Breast epithelium (tissue), 4 donors: ENCODE measurements around the gene SERP2. TPM values are rescaled to one million over a fixed set of nuclear protein-coding genes. Genes with fewer than 3 reads are reported as not detected.

Experiments used
- DNase-seq, 2 donors: peaks; one replicate each; pipeline ENCODE4 v3.0.0-alpha.2; 2019; ENCODE audit warnings: low spot score in 2 of 2
- H3K27ac ChIP-seq, 2 donors: fragments of 200-600 bp; sonication (generic) in 1 of 2; one replicate each; pipeline ENCODE4 v1.5.1; 2016 to 2019; ENCODE audit warnings: mild to moderate bottlenecking in 1 of 2
- H3K27me3 ChIP-seq, 2 donors: fragments of 200-600 bp; sonication (generic) in 1 of 2; one replicate each; pipeline versions ENCODE4 v1.5.1 to v1.6.0; 2017 to 2019; ENCODE audit warnings: control low read depth in 1 of 2, mild to moderate bottlenecking in 1 of 2
- H3K36me3 ChIP-seq: fragments of 200-600 bp; one replicate; pipeline ENCODE4 v1.5.1; 2019
- H3K4me1 ChIP-seq, 2 donors: fragments of 200-600 bp; sonication (generic); one replicate each; pipeline ENCODE4 v1.5.1; 2016 to 2019; ENCODE audit warnings: control low read depth in 1 of 2
- H3K4me3 ChIP-seq, 3 donors: fragments of 200-600 bp; sonication (generic); 1 replicate in 2 of 3; 2 replicates in 1 of 3; pipeline ENCODE4 v1.5.1; 2016 to 2019; ENCODE audit warnings: mild to moderate bottlenecking in 3 of 3, moderate library complexity in 2 of 3
- H3K9me3 ChIP-seq, 2 donors: fragments of 200-600 bp; sonication (generic) in 1 of 2; one replicate each; pipeline ENCODE4 v1.5.1; 2016 to 2019; ENCODE audit warnings: control low read depth in 1 of 2
- CTCF ChIP-seq, 3 donors: fragments of 450-650 bp; IDR thresholded peaks; one replicate each; pipeline ENCODE4 v1.5.1; 2016 to 2017; ENCODE audit warnings: antibody characterized with exemption in 3 of 3, mild to moderate bottlenecking in 3 of 3, moderate library complexity in 3 of 3
- POLR2A ChIP-seq: fragments of 450-650 bp; IDR thresholded peaks from one replicate; pipeline ENCODE4 v1.6.1; 2016; ENCODE audit warnings: antibody characterized with exemption, mild to moderate bottlenecking, moderate library complexity
- POLR2AphosphoS5 ChIP-seq, 3 donors: sonication (generic); formaldehyde crosslinking; IDR thresholded peaks; one replicate each; pipeline ENCODE4 v1.6.1; 2017; ENCODE audit warnings: antibody characterized with exemption in 3 of 3
- intact Hi-C: fragments of 100-400 bp; cut with DNase I; formaldehyde crosslinking; loops from one replicate; pipeline ENCODE4 v1.15.1; 2023; ENCODE audit warnings: low total_unique reads
- total RNA-seq, 3 donors: library from RNA; depleted of rRNA; stranded (reverse); fragments of >200 nt; gene quantifications; one replicate each; pipeline ENCODE4 v1.1.0, GENCODE V29; 2016

SERP2 gene
- total RNA-seq, 3 donors from 2014 or later = 2.6 to 6.9 (median 6.4) TPM

GRCh38 chr13:44340508-44340907 lies 33.1 kb upstream of the SERP2 start:
- intact Hi-C loops = no loop called here
- no peak for DNase-seq
- Histone ChIP-seq H3K4me1 (no peaks in the 10 kb centered on the region), H3K9me3 (no peaks in the 10 kb centered on the region), H3K27me3 (no peaks in the 10 kb centered on the region), H3K27ac (no peak overlapping the region), H3K36me3 (no peaks in the 10 kb centered on the region), H3K4me3 (no peak overlapping the region)
- TF ChIP-seq CTCF (IDR thresholded peaks at IDR 0.05) (no peak), POLR2A (no peak), POLR2AphosphoS5 (IDR thresholded peaks at IDR 0.05) (no peak)

GRCh38 chr13:44342741-44343140 lies 30.9 kb upstream of the SERP2 start:
- Histone ChIP-seq H3K27me3 (no peaks in the 10 kb centered on the region), H3K9me3 (no peaks in the 10 kb centered on the region), H3K4me1 (no peaks in the 10 kb centered on the region), H3K36me3 (no peaks in the 10 kb centered on the region), H3K27ac (no peak overlapping the region), H3K4me3 (no peak overlapping the region)
- no peak for DNase-seq
- no peak for TF ChIP-seq CTCF (IDR thresholded peaks at IDR 0.05)
- no peak for TF ChIP-seq POLR2A
- TF ChIP-seq POLR2AphosphoS5 (IDR thresholded peaks at IDR 0.05) = no peak
- intact Hi-C loops = no loop called here

GRCh38 chr13:44346534-44346933 lies 27.1 kb upstream of the SERP2 start:
- Histone ChIP-seq H3K4me3 (no peak overlapping the region), H3K27me3 (no peaks in the 10 kb centered on the region), H3K9me3 (no peaks in the 10 kb centered on the region), H3K4me1 (no peaks in the 10 kb centered on the region), H3K36me3 (no peaks in the 10 kb centered on the region), H3K27ac (no peak overlapping the region)
- intact Hi-C loops = no loop called here
- DNase-seq = no peak
- no peak for TF ChIP-seq CTCF (IDR thresholded peaks at IDR 0.05)
- TF ChIP-seq POLR2AphosphoS5 (IDR thresholded peaks at IDR 0.05) = no peak
- no peak for TF ChIP-seq POLR2A

GRCh38 chr13:44347301-44347700 lies 26.3 kb upstream of the SERP2 start:
- no peak for DNase-seq
- intact Hi-C loops = no loop called here

GRCh38 chr13:44347949-44348348 lies 25.7 kb upstream of the SERP2 start:
- H3K27ac ChIP-seq = no peak overlapping the region
- H3K4me3 ChIP-seq = no peak overlapping the region
- intact Hi-C loops = no loop called here
- H3K27me3 ChIP-seq = no peaks in the 10 kb centered on the region
- no peaks in the 10 kb centered on the region for H3K36me3 ChIP-seq
- no peaks in the 10 kb centered on the region for H3K9me3 ChIP-seq
- DNase-seq = no peak
- TF ChIP-seq POLR2AphosphoS5 (IDR thresholded peaks at IDR 0.05) = no peak
- TF ChIP-seq POLR2A = no peak
- no peak for TF ChIP-seq CTCF (IDR thresholded peaks at IDR 0.05)
- H3K4me1 ChIP-seq = no peaks in the 10 kb centered on the region

More at GRCh38 chr13:44347301-44347700, 26.3 kb upstream of the SERP2 start:
- Histone ChIP-seq H3K27me3 (no peaks in the 10 kb centered on the region), H3K36me3 (no peaks in the 10 kb centered on the region), H3K9me3 (no peaks in the 10 kb centered on the region), H3K4me1 (no peaks in the 10 kb centered on the region), H3K27ac (no peak overlapping the region), H3K4me3 (no peak overlapping the region)
- TF ChIP-seq POLR2A = no peak
- no peak for TF ChIP-seq CTCF (IDR thresholded peaks at IDR 0.05)
- TF ChIP-seq POLR2AphosphoS5 (IDR thresholded peaks at IDR 0.05) = no peak
